ENCODE measurements around the gene GNAI3. TPM values are rescaled to one million over a fixed set of nuclear protein-coding genes. Genes with fewer than 3 reads are reported as not detected.

Gene GNAI3
- 7.0 TPM for total RNA-seq

DNA sequence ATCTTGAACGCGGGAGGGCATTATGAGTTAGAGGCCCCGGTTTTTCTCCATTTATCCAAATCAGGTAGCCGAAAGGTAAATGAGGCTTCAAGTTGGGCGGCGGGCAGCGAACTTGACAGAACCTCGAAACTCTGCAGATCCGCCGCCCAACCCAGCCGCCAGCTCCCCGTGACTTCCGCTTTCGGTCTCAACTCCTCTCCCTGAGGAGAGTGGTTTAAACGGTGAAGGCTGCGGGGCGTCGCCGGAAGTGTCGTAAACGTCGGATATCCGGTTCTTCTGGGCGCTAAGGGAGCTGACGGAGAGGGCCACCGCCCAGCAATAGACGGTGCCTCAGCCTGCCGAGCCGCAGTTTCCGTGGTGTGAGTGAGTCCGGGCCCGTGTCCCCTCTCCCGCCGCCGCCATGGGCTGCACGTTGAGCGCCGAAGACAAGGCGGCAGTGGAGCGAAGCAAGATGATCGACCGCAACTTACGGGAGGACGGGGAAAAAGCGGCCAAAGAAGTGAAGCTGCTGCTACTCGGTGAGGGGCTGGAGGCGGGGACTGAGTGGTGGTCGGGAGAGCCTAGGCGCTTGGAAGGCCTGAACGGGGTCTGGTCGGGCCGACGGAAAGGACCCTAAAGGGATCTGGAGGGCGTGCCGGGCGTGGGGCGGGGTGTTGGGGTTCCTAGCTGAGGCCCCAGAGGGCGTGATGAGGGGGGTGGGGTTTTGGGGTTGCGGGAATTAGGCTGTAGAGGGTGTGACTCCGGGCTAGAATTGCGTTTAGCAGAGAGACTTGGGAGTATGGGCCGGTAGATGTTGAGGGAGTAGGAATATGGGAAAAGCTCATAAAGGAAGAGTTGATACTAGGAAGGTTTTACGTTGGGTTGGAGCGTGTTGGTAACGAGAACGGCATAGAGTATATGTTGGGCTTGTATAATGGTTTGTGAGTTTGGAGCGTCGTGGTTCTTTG is at the start of gene GNAI3:
TSS of gene GNAI3 (plus strand) at position 295 of the 947 bp plus-strand sequence. CDS start at position 401, 106 bp downstream.
- ATAC-seq (peak; percentile 98), DNase-seq (ENCODE audit: low spot score) (peak; percentile 97)
- intact Hi-C loops (cut with DNase I), result loop anchor here (5.0 kb wide), 1 partner anchor 84 kb away; no protein-coding TSS in a partner anchor

DNA sequence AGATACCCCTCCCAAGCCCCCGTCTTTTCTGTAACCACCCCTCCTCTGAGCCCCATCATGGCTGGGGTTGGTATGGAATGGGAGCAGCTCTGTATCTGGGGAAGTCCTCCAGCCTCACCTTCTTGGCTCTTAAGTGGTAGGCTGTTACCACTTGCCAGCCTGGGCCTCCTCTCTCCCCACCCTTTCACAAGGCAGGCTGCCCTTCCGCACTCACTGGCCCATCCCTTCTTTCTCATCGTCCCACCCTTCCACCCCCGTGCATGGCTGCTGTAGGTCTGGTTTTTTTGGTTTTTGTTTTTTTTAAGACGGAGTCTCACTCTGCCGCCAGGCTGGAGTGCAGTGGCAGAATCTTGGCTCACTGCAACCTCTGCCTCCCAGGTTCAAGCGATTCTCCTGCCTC is 49.3 kb upstream of the GNAI3 start:
- DNase-seq (ENCODE audit: low spot score) (no peak), ATAC-seq (no peak)
- intact Hi-C loops (cut with DNase I), result no loop called here

DNA sequence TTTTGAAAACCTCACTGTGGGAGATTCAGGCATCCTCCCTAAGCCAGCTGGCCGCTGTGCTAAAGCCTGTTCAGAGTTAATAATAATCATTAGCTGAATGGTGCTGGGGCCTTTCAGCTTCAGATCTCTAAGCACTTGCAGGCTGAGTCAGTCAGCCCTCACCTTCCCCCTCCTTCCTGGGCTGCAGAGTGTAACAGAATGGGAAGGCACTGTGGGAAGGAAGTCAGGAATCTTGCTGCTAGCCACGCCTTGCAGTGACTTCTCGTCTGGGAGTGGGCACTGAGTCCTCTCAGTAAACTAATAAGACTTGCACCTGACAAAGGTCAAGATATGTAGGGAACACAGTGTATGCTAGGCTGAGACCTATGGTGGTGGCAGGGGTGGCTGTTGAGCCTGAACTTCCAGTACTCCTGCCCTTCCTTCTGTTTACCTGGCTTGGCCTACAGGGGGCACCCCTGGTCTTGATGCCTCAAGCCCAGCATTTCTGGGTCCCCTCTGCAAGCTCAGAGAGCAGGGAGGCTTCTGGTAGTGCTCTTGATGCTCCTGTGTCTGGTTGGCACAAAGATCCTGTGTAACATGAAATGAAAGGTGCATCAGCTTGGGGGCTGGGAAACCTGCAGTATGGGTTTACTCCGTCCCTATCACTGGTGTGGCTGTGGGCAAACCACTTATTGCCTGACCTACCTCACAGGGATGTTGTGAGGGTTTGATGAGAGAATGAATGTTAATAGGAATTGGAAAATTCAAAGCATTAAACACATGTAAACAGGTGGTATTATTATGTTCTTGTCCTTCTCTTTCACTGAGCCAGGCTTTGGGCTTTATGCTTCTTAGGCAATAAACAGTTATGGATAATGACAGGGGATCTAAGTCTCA is 48.5 kb upstream of the GNAI3 start:
- intact Hi-C loops (cut with DNase I), result no loop called here
- DNase-seq (ENCODE audit: low spot score), result no peak
- ATAC-seq, result no peak

DNA sequence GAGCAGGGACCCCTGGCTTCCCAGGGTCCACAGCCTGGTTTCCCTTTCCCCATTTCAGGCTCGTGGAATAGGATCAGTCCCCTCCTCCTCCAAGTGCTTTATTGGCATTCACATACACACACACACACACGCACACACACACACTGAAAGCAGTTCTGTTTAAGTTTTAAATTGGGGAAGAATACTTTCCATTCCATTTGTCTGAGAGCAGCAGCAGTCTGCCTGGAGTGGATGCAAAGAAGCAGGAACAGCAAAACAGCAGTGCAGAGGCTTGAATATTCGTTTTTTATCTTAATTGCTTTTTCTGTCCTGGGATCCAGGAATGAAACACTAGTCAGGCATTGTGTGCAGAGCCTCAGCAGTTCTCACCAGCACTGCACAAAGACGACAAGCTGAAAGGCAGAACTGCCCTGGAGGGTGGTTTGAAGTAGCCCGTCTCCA is 47.5 kb upstream of the GNAI3 start:
- DNase-seq (ENCODE audit: low spot score) (no peak), ATAC-seq (no peak)
- intact Hi-C loops (cut with DNase I), result no loop called here

DNA sequence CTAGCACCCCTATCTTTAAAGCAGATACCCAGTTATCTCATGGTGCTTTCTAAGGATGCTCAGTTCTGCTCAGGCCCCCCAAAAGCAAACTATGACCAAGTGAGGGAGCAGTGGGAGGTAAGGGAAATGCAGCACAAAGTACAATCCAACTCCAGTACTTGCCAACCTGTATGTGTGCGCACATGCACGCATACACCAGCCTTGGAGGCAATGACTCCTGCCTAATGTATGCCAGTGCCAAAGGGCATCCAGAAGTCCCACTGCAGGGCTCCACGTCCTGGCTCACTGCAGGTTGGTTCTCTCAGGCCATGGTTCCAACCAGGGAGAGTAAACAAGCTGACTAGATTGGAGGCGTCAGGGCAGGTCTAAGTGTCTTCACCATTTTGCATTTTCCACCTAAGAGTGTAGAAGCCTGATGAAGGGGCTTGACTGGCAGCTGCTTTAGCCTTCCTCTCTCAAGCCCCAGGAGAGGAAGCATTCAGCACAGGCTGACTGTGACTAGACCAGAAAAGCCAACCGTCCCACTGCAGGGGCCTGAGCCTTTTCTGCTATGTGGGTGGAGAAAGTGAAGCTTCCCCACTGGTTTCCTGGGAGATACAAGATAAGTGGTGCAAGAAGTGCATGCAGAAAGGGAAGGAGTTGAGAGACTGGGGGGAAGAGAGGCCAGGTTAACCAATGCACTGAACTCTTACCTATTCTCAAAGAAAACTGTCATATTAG is 46.6 kb upstream of the GNAI3 start:
- intact Hi-C loops (cut with DNase I), result no loop called here
- DNase-seq (ENCODE audit: low spot score) (no peak), ATAC-seq (no peak)

DNA sequence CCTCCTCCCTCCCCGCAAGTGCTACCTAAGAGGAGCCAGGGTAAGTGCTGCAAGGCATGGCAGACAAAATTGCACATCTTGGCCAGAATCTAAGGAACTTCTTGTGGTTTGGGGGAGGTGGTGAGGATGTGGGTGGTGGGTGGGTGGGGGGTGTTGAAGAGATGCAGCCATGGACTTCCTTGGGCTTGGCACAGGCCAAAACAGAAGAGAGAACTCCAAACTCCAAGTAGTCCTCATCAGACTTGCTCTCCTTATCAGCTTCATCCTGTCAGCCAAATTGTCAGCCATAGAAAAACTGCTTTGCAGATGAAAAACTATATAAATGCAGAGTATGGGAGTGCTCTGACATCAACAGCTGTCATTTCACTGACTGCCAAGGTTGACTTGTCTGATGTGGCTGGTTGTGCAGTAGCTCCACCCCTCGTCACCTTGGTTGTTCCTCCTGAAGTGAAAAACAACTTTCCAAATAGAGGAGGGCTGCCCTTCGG is 46.0 kb upstream of the GNAI3 start:
- no peak for ATAC-seq
- intact Hi-C loops (cut with DNase I), result no loop called here
- no peak for DNase-seq (ENCODE audit: low spot score)

DNA sequence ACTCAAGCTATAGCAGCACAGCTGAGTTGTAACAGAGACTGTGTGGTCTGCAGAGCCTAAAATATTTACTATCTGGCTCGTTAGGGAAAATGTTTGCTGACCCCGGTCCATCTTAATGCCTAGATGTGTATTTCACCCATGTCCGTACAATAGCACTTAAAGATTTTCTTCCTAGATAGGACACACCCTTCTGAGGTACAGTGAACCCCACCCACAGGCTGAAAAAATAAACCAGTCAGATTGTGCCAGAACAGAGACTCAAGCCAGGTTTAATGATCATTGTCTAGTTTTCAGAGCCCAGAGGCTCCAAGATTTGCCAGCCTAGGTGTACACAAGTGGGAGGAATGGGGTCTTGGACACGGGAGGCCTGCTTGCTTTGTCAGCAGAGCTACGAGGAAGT is 44.5 kb upstream of the GNAI3 start:
- intact Hi-C loops (cut with DNase I), result no loop called here
- DNase-seq (ENCODE audit: low spot score), result no peak
- ATAC-seq, result no peak

DNA sequence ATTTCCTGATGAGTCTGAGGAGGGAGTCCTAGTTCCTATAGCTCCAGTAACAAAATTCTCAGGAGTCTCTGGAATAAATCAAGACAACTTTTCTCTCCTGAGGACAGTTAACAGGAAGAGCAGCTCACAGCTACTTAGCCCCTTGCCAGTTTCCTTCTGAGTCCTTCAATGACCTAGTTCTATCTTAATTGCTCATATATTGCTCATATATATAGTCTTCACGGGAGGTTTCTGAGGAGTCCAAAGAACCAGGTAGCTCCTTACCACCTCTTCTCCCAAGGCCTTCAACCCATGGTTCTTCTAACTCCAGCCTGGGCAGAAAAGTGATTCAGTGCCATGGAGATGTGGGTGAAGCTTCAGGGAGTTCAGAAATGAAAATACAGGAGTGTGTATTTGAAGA is 43.4 kb upstream of the GNAI3 start:
- DNase-seq (ENCODE audit: low spot score) (no peak), ATAC-seq (no peak)
- intact Hi-C loops (cut with DNase I), result no loop called here

DNA sequence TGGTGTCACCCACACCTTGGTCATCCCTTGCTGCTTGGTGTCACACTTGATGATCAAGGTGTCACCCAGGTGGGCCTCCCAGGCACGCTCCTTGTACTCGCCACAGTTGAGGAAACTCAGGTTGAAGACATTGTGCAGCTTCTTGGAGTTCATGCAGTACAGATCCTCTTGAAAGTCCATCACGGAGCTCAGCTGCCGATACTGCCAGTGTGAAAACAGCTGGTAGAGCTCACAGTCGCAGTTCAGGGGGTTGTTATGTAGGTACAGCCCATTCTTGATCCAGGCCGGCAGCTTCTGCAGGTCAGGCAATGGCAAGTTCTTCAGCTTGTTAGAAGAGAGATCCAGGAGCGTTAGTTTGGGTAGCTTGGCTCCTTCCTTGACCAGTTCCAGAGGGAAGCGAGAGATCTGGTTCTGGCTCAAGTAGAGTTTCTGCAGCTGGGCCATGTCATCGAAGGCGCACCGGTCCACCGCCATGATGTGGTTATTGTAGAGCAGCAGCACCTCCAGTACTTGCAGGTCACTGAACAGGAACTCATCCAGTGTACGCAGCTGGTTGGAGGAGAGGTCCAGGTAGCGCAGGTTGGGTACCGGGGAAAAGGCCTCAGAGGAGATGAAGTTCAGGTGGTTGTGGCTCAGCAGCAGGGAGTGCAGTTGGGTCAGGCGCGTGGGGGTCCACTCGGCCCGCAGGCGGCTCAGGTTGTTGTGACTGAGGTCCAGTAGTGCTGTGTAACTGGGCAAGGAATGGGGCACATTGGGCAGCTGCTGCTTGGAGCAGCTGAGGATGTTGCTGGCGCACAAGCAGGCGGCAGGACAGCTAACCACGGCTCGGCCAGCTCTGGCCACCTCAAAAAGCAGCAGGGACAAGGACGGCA is 40.2 kb upstream of the GNAI3 start:
- intact Hi-C loops (cut with DNase I), result no loop called here
- DNase-seq (ENCODE audit: low spot score) (no peak), ATAC-seq (no peak)

DNA sequence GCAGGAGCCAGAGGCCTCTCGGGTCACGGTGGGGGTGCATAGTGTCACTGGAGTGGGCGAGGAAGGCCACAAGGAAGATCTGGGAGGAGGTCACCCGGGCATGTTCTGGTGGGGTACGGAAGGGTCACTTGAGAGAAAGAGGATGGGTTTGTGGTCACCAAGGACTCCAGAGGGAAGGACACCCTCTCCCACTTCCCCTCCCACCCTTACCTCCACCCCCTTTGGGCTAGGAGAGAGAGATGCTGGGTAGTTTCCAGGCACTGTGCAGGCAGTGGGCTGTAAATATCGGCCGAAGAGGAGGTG is 39.6 kb upstream of the GNAI3 start:
- DNase-seq (ENCODE audit: low spot score) (no peak), ATAC-seq (no peak)
- intact Hi-C loops (cut with DNase I), result no loop called here

DNA sequence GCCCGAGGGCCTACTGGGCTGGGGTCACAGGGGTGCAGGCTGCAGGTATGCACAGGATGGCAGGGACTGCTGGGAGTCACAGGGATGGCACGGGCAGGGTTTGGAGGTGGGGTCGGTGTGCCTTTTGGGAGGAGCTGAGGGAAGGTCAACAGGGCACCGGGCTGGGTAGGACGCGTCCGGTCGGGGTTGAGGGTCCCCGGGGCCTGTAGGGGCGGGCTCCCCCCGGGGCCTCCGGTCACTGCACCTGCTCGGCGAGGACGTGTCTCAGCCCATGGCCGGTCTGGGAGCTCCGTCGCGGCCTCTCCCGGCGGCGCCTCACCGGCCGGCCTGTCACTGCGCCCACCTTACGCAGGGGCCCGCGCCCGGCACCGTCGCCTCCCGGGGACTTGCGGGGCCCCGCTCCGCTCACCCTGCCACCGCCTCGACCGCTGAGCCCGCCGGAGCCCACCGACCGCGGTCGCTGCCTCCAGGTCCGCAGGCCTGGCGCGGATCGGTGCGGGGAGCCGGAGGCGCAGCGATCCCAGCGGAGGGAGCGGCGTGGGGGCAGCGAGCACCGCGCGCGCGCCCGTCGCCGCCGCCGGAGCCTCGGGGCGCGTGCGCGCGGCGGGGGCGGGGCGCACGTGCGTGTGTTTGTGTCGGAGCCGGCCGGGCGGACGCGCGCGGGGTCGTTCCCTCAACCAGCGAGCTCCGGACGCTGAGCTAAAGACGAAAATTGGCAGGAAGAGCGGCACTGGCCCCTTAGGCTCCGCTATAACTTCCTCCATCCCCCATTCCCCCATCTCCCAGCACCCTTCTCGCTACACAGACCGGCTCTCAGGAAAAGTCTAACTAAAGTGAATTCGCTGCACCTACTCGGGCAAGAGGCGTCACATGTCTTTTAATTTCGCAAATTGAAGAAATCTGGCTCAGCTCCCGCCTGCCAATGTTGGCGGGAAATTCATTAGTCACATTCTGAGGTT is 39.0 kb upstream of the GNAI3 start, which contains the start of gene AMIGO1:
TSS of gene AMIGO1 (minus strand) at position 552 of the 959 bp plus-strand sequence. CDS start 815 bp downstream, outside the sequence.
- intact Hi-C loops (cut with DNase I), result no loop called here
- DNase-seq (ENCODE audit: low spot score) (peak; percentile 77), ATAC-seq (peak; percentile 76)

DNA sequence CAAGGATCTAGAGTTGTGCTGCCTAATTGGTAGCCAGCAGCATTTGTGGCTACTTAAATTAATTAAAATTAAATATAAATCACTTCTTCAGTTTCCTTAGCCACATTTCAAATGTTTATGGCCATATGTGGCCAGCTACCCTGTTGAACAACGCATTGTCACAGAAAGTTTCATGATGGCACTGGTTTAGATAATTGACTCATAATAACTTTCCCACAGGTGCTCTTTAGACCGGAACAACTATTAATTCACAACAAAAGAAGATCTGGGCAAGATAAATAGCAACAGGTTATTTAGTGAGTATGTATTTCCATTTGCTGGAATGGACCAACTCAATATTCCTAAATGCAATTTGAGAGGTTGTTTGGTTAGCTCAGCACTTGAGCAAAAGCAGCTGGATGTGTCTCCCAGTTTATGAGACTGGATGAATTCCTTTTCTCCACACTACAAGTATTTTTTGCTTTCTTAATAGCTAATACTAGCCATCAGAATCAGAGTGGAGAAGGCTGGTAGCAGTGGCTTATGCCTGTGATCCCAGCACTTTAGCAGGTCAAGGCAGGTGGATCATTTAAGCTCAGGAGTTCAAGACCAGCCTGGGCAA is 35.2 kb upstream of the GNAI3 start:
- intact Hi-C loops (cut with DNase I), result no loop called here
- DNase-seq (ENCODE audit: low spot score), result no peak
- no peak for ATAC-seq

DNA sequence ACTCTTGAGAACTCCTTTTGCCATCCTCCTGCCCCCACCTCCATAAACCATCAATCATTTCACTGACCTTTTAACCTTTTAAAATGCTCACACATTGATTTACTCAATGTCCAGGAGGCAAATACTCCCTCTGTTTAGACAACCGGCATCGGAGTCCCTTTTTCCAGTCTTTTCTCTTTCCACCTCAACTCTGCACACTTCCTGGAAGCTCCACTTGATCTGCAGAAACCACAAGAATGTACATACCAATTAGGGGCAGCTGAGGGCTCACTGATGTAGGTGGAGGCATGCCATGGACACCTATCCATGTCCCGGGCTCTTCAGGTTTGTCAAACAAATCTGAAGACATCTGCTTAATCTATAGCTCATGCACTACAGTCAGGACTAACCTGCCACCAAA is 33.6 kb upstream of the GNAI3 start:
- intact Hi-C loops (cut with DNase I), result no loop called here
- ATAC-seq (no peak), DNase-seq (ENCODE audit: low spot score) (no peak)

DNA sequence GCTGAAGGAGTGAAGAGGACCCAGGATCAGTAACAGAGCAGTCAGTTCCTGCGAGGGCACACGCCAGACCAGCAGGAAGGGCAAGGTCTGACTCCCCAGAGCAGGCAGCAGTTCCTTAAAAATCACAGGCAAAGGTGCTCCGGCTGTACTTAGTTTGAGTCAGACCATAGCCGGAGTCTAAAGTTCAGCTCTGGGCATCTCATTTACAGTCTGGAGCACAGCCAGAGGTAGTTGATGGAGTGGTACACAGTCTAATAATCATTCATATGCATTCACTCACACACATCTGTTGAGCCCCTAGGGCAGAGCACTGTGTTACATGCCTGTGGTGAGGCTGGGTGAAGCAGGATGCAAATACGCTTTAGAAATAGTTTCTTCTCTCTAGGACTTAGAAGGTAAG is 31.5 kb upstream of the GNAI3 start:
- intact Hi-C loops (cut with DNase I), result no loop called here
- ATAC-seq, result no peak
- no peak for DNase-seq (ENCODE audit: low spot score)

DNA sequence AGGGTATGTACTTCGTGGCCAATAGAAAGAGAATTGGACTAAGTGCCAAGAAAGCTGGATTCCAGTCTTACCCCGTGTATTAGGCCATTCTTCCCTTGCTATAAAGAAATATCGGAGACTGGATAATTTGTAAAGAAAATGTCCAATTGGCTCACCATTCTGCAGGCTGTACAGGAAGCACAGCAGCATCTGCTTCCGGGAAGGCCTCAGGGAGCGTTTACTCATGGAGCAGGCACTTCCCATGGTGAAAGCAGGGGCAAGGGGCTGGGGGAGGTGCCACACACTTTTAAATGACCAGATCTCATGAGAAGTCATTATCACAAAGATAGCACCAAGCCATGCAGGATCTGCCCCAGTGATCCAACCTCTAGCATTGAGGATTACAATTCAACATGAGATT is 31.1 kb upstream of the GNAI3 start:
- no peak for DNase-seq (ENCODE audit: low spot score)
- intact Hi-C loops (cut with DNase I), result no loop called here
- ATAC-seq, result no peak

DNA sequence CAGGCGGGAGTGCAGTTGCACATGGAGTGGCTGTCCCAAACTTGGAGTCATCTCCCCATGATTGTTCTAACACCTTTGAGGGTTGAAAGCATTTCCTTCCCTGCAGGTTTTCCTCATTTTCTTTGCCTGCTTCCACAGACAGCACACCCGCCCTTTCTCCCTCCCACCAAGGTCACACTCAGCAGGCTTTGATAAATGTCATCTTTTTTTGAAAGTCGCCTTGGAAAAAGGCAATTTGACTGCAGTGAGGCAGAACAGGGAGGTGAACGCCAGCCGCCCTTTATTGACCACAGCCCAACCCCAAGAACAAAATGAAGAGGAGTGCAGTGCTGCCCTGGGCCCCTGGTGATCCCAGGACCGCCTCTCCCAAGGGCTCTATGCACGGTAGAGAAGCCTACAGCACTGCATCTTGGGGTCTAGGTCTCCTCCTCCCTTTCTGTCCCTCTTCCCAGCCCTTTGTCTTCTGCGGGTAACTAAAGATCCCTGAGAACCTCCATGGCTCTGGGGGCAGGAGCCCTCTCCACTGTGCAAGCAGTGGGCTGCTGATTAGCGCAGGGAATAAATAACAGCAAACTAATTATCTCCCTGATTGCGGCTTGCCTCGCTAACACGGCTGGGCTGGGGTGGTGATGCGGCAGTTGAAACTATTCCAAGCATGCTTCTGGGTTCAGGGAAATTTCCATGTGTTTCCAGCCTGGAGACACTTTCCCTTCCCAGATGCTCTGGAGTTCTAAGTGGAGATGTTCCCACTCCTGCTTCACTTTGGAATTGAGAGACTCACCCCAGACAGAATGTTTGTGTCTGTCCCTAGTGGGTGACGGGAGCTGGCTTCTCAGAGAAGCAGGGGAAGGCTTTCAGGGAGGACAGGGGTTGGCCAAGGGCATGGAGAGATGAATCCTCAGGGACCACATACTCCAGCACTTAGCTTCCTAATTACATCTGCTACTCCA is 27.1 kb upstream of the GNAI3 start:
- no peak for DNase-seq (ENCODE audit: low spot score)
- ATAC-seq, result peak; percentile 60
- intact Hi-C loops (cut with DNase I), result no loop called here

Data from sciatic nerve (tissue), 2 donors.